ENCODE data around the gene NPAS3. TPM values are rescaled to one million over a fixed set of nuclear protein-coding genes. Genes with fewer than 3 reads are reported as not detected.
A peak's percentile ranks its signal among the peaks of the same experiment; 100 is the strongest.

The NPAS3 gene
- total and polyA plus RNA-seq, 11 donors = 0.15 to 3.4 (median 0.92) TPM

DNA sequence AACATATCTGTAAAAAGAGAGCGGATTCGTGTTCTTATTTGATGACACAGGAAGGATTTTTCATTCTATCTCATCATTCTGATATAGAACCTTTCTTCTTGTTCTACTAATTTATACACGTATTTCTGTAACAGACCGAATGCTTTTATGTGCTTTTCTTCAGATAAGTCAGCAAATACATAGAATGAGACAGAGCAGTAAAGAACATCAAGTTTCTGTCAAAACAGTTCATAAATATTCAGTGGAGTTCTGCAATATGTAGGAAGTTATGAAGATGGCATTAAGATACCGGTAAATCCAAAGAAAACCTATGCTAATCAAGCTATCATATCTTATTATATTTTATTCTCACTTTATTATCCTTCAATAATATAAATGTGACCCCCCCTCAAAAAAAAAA is 731.6 kb downstream of the NPAS3 start:
- H3K4me1 ChIP-seq = no peaks in the 10 kb centered on the region
- intact Hi-C loops (cut with DNase I) = loop anchor here in 3 of 10 donors (10.0 kb wide), 1 partner anchor 125 kb away; no protein-coding TSS in a partner anchor
- ATAC-seq (no peak), DNase-seq (no peak)
- 91 to 95% (median 93%) methylated on average over 5 of the region's 5 CpGs for WGBS, 4 donors
- H3K9me3 ChIP-seq = no peaks in the 10 kb centered on the region
- TF ChIP-seq POLR2A (IDR thresholded peaks at IDR 0.05) = no peak
- no peaks in the 10 kb centered on the region for H3K36me3 ChIP-seq
- no peak overlapping the region for H3K27ac ChIP-seq
- no peak overlapping the region for H3K4me3 ChIP-seq
- H3K27me3 ChIP-seq = peaks cover 0 to 4% (median 0%) of the 10 kb centered on the region in 9 donors

GRCh38 chr14:33671556-33671955 is 732.9 kb downstream of the NPAS3 start:
- ATAC-seq = no peak
- Histone ChIP-seq H3K4me3 (no peak overlapping the region), H3K27ac (no peak overlapping the region), H3K36me3 (no peaks in the 10 kb centered on the region), H3K4me1 (peaks cover 0 to 4% (median 0%) of the 10 kb centered on the region in 12 donors), H3K9me3 (no peaks in the 10 kb centered on the region), H3K27me3 (peaks cover 0 to 4% (median 0%) of the 10 kb centered on the region in 9 donors)
- TF ChIP-seq, protein P1, sequence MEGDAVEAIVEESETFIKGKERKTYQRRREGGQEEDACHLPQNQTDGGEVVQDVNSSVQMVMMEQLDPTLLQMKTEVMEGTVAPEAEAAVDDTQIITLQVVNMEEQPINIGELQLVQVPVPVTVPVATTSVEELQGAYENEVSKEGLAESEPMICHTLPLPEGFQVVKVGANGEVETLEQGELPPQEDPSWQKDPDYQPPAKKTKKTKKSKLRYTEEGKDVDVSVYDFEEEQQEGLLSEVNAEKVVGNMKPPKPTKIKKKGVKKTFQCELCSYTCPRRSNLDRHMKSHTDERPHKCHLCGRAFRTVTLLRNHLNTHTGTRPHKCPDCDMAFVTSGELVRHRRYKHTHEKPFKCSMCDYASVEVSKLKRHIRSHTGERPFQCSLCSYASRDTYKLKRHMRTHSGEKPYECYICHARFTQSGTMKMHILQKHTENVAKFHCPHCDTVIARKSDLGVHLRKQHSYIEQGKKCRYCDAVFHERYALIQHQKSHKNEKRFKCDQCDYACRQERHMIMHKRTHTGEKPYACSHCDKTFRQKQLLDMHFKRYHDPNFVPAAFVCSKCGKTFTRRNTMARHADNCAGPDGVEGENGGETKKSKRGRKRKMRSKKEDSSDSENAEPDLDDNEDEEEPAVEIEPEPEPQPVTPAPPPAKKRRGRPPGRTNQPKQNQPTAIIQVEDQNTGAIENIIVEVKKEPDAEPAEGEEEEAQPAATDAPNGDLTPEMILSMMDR (IDR thresholded peaks at IDR 0.05) = no peak
- no peak for TF ChIP-seq POLR2A (IDR thresholded peaks at IDR 0.05)
- 66 to 88% (median 75%) methylated on average over 1 of the region's 1 CpG for WGBS, 4 donors
- intact Hi-C loops (cut with DNase I) = loop anchor here in 3 of 10 donors (10.0 kb wide), 1 partner anchor 123 kb away; no protein-coding TSS in a partner anchor
- no peak for DNase-seq

GRCh38 chr14:33674927-33675326 is 736.2 kb downstream of the NPAS3 start:
- Histone ChIP-seq H3K36me3 (no peaks in the 10 kb centered on the region), H3K4me3 (no peak overlapping the region), H3K27me3 (peaks cover 0 to 4% (median 0%) of the 10 kb centered on the region in 9 donors), H3K9me3 (no peaks in the 10 kb centered on the region), H3K27ac (no peak overlapping the region), H3K4me1 (peaks cover 0 to 4% (median 0%) of the 10 kb centered on the region in 12 donors)
- DNase-seq = no peak
- no peak for ATAC-seq
- intact Hi-C loops (cut with DNase I) = loop anchor here in 4 of 10 donors (5.0 to 10.0 kb wide), 2 partner anchors 117 to 120 kb away; no protein-coding TSS in a partner anchor
- no peak for TF ChIP-seq POLR2A (IDR thresholded peaks at IDR 0.05)
- TF ChIP-seq, protein P1 (IDR thresholded peaks at IDR 0.05) = no peak
- WGBS, 4 donors = 87 to 95% (median 89%) methylated on average over 5 of the region's 5 CpGs

- intact Hi-C loops (cut with DNase I) = loop anchor here in 6 of 10 donors (2.0 to 10.0 kb wide), 3 partner anchors 117 to 119 kb away; no protein-coding TSS in a partner anchor
- no peak for ATAC-seq
- peaks cover 0 to 4% (median 0%) of the 10 kb centered on the region in 12 donors for H3K4me1 ChIP-seq
- 84 to 90% (median 88%) methylated on average over 5 of the region's 5 CpGs for WGBS, 4 donors
- no peak for DNase-seq
- peaks cover 0 to 4% (median 0%) of the 10 kb centered on the region in 9 donors for H3K27me3 ChIP-seq
- H3K9me3 ChIP-seq = no peaks in the 10 kb centered on the region
- no peak for TF ChIP-seq POLR2A (IDR thresholded peaks at IDR 0.05)
- TF ChIP-seq, protein P1 (IDR thresholded peaks at IDR 0.05) = no peak
- H3K27ac ChIP-seq = peak overlapping the region in 1 of 12 donors; percentile 21
- no peak overlapping the region for H3K4me3 ChIP-seq
- no peaks in the 10 kb centered on the region for H3K36me3 ChIP-seq
These were observed 736.9 kb downstream of the NPAS3 start for GRCh38 chr14:33675415-33676130.
